ENCODE measurements around the gene KLF7. TPM values are rescaled to one million over a fixed set of nuclear protein-coding genes. Genes with fewer than 3 reads are reported as not detected.

KLF7 gene
- total RNA-seq (10 to 100 TPM; 45.5 to 47.1 TPM), polyA plus RNA-seq (10 to 100 TPM; 14.1 to 17.4 TPM)

- intact Hi-C loops (cut with micrococcal nuclease) = loop anchor here (1.0 to 10.0 kb wide), 13 partner anchors 22 to 1099 kb away; partner anchors contain the start of genes CCNYL1, CREB1, EEF1B2 and FASTKD2
- H3K4me1 ChIP-seq (ENCODE audit: insufficient read depth, low read length) = peaks cover 40% of the 10 kb centered on the region
- peak within 1 kb of the TSS; percentile 89 to 99 (median 95) for H3K4me3 Mint-ChIP-seq
Observed at GRCh38 chr2:207165121-207166038, at the start of gene KLF7. Gene KLF7, minus strand, starts transcription at chr2:207165948. Its CDS starts 380 bp downstream, at chr2:207165568.

GRCh38 chr2:207215308-207215707 is 49.6 kb upstream of the KLF7 start:
- no peak overlapping the region for H3K4me3 Mint-ChIP-seq
- no peak overlapping the region for H3K4me3 ChIP-seq (ENCODE audit: low read length in 2 of 2)
- ChIA-PET POLR2A (ENCODE audit: partially characterized antibody) (no interaction called here), CTCF (ENCODE audit: partially characterized antibody) (no interaction called here)
- intact Hi-C loops (cut with micrococcal nuclease) = no loop called here
- H3K9me3 ChIP-seq (ENCODE audit: control insufficient read depth in 1 of 2, low read length in 2 of 2) = no peaks in the 10 kb centered on the region
- peak overlapping the region in 3 of 7 donors; percentile 14 to 54 (median 30) for H3K27ac Mint-ChIP-seq
- no peaks in the 10 kb centered on the region for H3K4me1 ChIP-seq (ENCODE audit: insufficient read depth, low read length)
- H3K27ac ChIP-seq (ENCODE audit: low read depth, low read length) = no peak overlapping the region
- H3K9me3 Mint-ChIP-seq = peaks cover 0 to 2% (median 0%) of the 10 kb centered on the region in 8 donors
- no peaks in the 10 kb centered on the region for H3K27me3 ChIP-seq (ENCODE audit: insufficient read depth, low read length)
- H3K27me3 Mint-ChIP-seq = no peaks in the 10 kb centered on the region
- H3K36me3 ChIP-seq (ENCODE audit: insufficient read depth, low read length) = no peaks in the 10 kb centered on the region
- DNase-seq = no peak
- peaks cover 0 to 1% (median 0%) of the 10 kb centered on the region in 4 donors for H3K4me1 Mint-ChIP-seq
- no peaks in the 10 kb centered on the region for H3K36me3 Mint-ChIP-seq

More at GRCh38 chr2:207165121-207166038, at the start of gene KLF7:
- ChIA-PET CTCF (ENCODE audit: partially characterized antibody) (interaction anchor here (0.6 to 4.1 kb wide), 6 partner anchors 9 to 119 kb away, joined by 3 to 42 read pairs (median 6); no protein-coding TSS in a partner anchor), POLR2A (ENCODE audit: partially characterized antibody) (interaction anchor here (0.7 to 8.3 kb wide), 34 partner anchors 10 to 546 kb away, joined by 3 to 298 read pairs (median 5); partner anchors contain the start of genes CCNYL1, CREB1, FASTKD2 and MDH1B)
- H3K9me3 ChIP-seq (ENCODE audit: control insufficient read depth in 1 of 2, low read length in 2 of 2) = no peaks in the 10 kb centered on the region
- H3K4me3 ChIP-seq (ENCODE audit: low read length in 2 of 2) = peak within 1 kb of the TSS; percentile 67 to 89
- Mint-ChIP-seq H3K27ac (peak within 1 kb of the TSS; percentile 91 to 98 (median 96)), H3K27me3 (peaks cover 3 to 10% of the 10 kb centered on the region in 2 donors), H3K4me1 (peaks cover 28 to 61% (median 43%) of the 10 kb centered on the region in 4 donors), H3K9me3 (peaks cover 0 to 5% (median 0%) of the 10 kb centered on the region in 8 donors), H3K36me3 (peaks cover 5 to 15% of the 10 kb centered on the region in 2 donors)
- no peaks in the 10 kb centered on the region for H3K36me3 ChIP-seq (ENCODE audit: insufficient read depth, low read length)
- peak; percentile 58 to 76 (median 70) for DNase-seq
- no peaks in the 10 kb centered on the region for H3K27me3 ChIP-seq (ENCODE audit: insufficient read depth, low read length)
- H3K27ac ChIP-seq (ENCODE audit: low read depth, low read length) = peak within 1 kb of the TSS; percentile 97

GRCh38 chr2:207214446-207214845 is 48.7 kb upstream of the KLF7 start:
- H3K27ac ChIP-seq (ENCODE audit: low read depth, low read length) = no peak overlapping the region
- H3K36me3 ChIP-seq (ENCODE audit: insufficient read depth, low read length) = no peaks in the 10 kb centered on the region
- H3K9me3 Mint-ChIP-seq = peaks cover 0 to 3% (median 0%) of the 10 kb centered on the region in 8 donors
- H3K4me1 ChIP-seq (ENCODE audit: insufficient read depth, low read length) = no peaks in the 10 kb centered on the region
- intact Hi-C loops (cut with micrococcal nuclease) = no loop called here
- no peaks in the 10 kb centered on the region for H3K27me3 Mint-ChIP-seq
- no peak overlapping the region for H3K4me3 Mint-ChIP-seq
- no peak overlapping the region for H3K27ac Mint-ChIP-seq
- H3K4me3 ChIP-seq (ENCODE audit: low read length in 2 of 2) = no peak overlapping the region
- no peak for DNase-seq
- CTCF ChIA-PET (ENCODE audit: partially characterized antibody) = no interaction called here
- no peaks in the 10 kb centered on the region for H3K27me3 ChIP-seq (ENCODE audit: insufficient read depth, low read length)
- no peaks in the 10 kb centered on the region for H3K9me3 ChIP-seq (ENCODE audit: control insufficient read depth in 1 of 2, low read length in 2 of 2)
- no peaks in the 10 kb centered on the region for H3K36me3 Mint-ChIP-seq
- H3K4me1 Mint-ChIP-seq = peaks cover 0 to 1% (median 0%) of the 10 kb centered on the region in 4 donors
- POLR2A ChIA-PET (ENCODE audit: partially characterized antibody) = no interaction called here

- no peaks in the 10 kb centered on the region for H3K9me3 ChIP-seq (ENCODE audit: control insufficient read depth in 1 of 2, low read length in 2 of 2)
- ChIA-PET CTCF (ENCODE audit: partially characterized antibody) (no interaction called here), POLR2A (ENCODE audit: partially characterized antibody) (no interaction called here)
- DNase-seq = no peak
- no peaks in the 10 kb centered on the region for H3K4me1 ChIP-seq (ENCODE audit: insufficient read depth, low read length)
- H3K36me3 Mint-ChIP-seq = no peaks in the 10 kb centered on the region
- no peak overlapping the region for H3K4me3 ChIP-seq (ENCODE audit: low read length in 2 of 2)
- H3K36me3 ChIP-seq (ENCODE audit: insufficient read depth, low read length) = no peaks in the 10 kb centered on the region
- no peaks in the 10 kb centered on the region for H3K27me3 ChIP-seq (ENCODE audit: insufficient read depth, low read length)
- H3K9me3 Mint-ChIP-seq = peaks cover 0 to 11% (median 0%) of the 10 kb centered on the region in 8 donors
- H3K27ac Mint-ChIP-seq = no peak overlapping the region
- no peak overlapping the region for H3K4me3 Mint-ChIP-seq
- H3K4me1 Mint-ChIP-seq = no peaks in the 10 kb centered on the region
- no peak overlapping the region for H3K27ac ChIP-seq (ENCODE audit: low read depth, low read length)
- H3K27me3 Mint-ChIP-seq = no peaks in the 10 kb centered on the region
- intact Hi-C loops (cut with micrococcal nuclease) = no loop called here
Observed at GRCh38 chr2:207206011-207206410, 40.3 kb upstream of the KLF7 start.

GRCh38 chr2:207205173-207205957 is 39.6 kb upstream of the KLF7 start:
- Histone ChIP-seq H3K4me3 (ENCODE audit: low read length in 2 of 2) (no peak overlapping the region), H3K27ac (ENCODE audit: low read depth, low read length) (no peak overlapping the region), H3K27me3 (ENCODE audit: insufficient read depth, low read length) (no peaks in the 10 kb centered on the region), H3K4me1 (ENCODE audit: insufficient read depth, low read length) (no peaks in the 10 kb centered on the region), H3K9me3 (ENCODE audit: control insufficient read depth in 1 of 2, low read length in 2 of 2) (no peaks in the 10 kb centered on the region), H3K36me3 (ENCODE audit: insufficient read depth, low read length) (no peaks in the 10 kb centered on the region)
- DNase-seq = no peak
- intact Hi-C loops (cut with micrococcal nuclease) = no loop called here
- POLR2A ChIA-PET (ENCODE audit: partially characterized antibody) = no interaction called here
- Mint-ChIP-seq H3K36me3 (no peaks in the 10 kb centered on the region), H3K4me3 (no peak overlapping the region), H3K27me3 (no peaks in the 10 kb centered on the region), H3K9me3 (peaks cover 0 to 11% (median 0%) of the 10 kb centered on the region in 8 donors), H3K4me1 (no peaks in the 10 kb centered on the region), H3K27ac (no peak overlapping the region)
- CTCF ChIA-PET (ENCODE audit: partially characterized antibody) = no interaction called here

- Mint-ChIP-seq H3K27me3 (peaks cover 0 to 5% of the 10 kb centered on the region in 2 donors), H3K36me3 (peaks cover 0 to 3% of the 10 kb centered on the region in 2 donors), H3K4me3 (no peak overlapping the region), H3K4me1 (no peaks in the 10 kb centered on the region), H3K9me3 (peaks cover 0 to 8% (median 0%) of the 10 kb centered on the region in 8 donors), H3K27ac (no peak overlapping the region)
- no peaks in the 10 kb centered on the region for H3K9me3 ChIP-seq (ENCODE audit: control insufficient read depth in 1 of 2, low read length in 2 of 2)
- CTCF ChIA-PET (ENCODE audit: partially characterized antibody) = interaction anchor here (0.9 kb wide), 1 partner anchor 11 kb away, joined by 3 read pairs; no protein-coding TSS in a partner anchor
- intact Hi-C loops (cut with micrococcal nuclease) = no loop called here
- H3K4me1 ChIP-seq (ENCODE audit: insufficient read depth, low read length) = no peaks in the 10 kb centered on the region
- no peaks in the 10 kb centered on the region for H3K36me3 ChIP-seq (ENCODE audit: insufficient read depth, low read length)
- H3K27ac ChIP-seq (ENCODE audit: low read depth, low read length) = no peak overlapping the region
- no peaks in the 10 kb centered on the region for H3K27me3 ChIP-seq (ENCODE audit: insufficient read depth, low read length)
- no peak overlapping the region for H3K4me3 ChIP-seq (ENCODE audit: low read length in 2 of 2)
- no peak for DNase-seq
- POLR2A ChIA-PET (ENCODE audit: partially characterized antibody) = no interaction called here
Observed at GRCh38 chr2:207203056-207203455, 37.3 kb upstream of the KLF7 start.

GRCh38 chr2:207202645-207203044 is 36.9 kb upstream of the KLF7 start:
- CTCF ChIA-PET (ENCODE audit: partially characterized antibody) = no interaction called here
- Histone ChIP-seq H3K4me1 (ENCODE audit: insufficient read depth, low read length) (no peaks in the 10 kb centered on the region), H3K9me3 (ENCODE audit: control insufficient read depth in 1 of 2, low read length in 2 of 2) (no peaks in the 10 kb centered on the region), H3K36me3 (ENCODE audit: insufficient read depth, low read length) (no peaks in the 10 kb centered on the region), H3K27me3 (ENCODE audit: insufficient read depth, low read length) (no peaks in the 10 kb centered on the region), H3K27ac (ENCODE audit: low read depth, low read length) (no peak overlapping the region), H3K4me3 (ENCODE audit: low read length in 2 of 2) (no peak overlapping the region)
- no peak for DNase-seq
- POLR2A ChIA-PET (ENCODE audit: partially characterized antibody) = no interaction called here
- Mint-ChIP-seq H3K27ac (no peak overlapping the region), H3K4me3 (no peak overlapping the region), H3K27me3 (peaks cover 0 to 5% of the 10 kb centered on the region in 2 donors), H3K4me1 (no peaks in the 10 kb centered on the region), H3K9me3 (peaks cover 0 to 8% (median 0%) of the 10 kb centered on the region in 8 donors), H3K36me3 (peaks cover 0 to 3% of the 10 kb centered on the region in 2 donors)
- intact Hi-C loops (cut with micrococcal nuclease) = no loop called here

All from CD4-positive, alpha-beta memory T cell (primary cell).